Measurements from ENCODE around the gene MAST4.

Gene MAST4

DNA sequence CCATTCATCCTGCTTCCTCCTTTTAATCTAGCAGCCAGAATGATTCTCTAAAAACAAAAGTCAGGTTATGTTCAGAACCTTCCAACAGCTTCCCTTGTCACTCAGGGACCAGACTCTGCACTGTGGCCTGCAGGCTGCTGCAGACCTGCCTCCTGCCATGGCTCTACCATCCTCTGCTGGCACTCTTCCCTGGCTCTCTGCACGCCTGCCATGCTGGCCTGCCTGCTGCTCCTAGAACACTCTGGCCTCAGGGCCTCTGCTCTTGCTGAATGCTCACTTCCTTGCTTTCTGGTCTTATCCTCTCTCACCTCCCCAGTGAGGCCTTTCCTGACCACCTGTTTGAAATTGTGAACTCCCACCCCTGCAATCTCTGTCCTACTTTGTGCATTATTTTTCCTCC is 451.0 kb downstream of the MAST4 start:
- no peak for DNase-seq (ENCODE audit: low spot score)

DNA sequence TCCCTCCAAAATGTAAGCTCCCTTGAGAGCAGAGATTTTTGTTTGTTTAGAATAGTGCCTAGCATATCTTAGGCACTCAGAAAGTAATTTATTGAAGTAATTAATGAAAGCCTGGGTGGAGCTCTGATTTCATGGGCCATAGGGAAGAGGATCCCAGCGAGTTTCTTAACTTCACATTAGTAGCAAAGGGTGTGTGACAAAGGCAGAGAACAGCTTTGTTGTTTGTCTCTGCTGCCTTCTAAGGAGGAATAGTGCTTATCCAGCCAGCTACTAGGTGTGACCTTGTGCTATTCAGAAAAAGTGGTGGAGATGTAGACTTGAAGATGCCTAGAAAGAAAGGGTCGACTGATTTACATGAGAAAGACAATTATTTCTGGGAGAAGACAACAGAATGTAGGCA is 451.4 kb downstream of the MAST4 start:
- no peak for DNase-seq (ENCODE audit: low spot score)

DNA sequence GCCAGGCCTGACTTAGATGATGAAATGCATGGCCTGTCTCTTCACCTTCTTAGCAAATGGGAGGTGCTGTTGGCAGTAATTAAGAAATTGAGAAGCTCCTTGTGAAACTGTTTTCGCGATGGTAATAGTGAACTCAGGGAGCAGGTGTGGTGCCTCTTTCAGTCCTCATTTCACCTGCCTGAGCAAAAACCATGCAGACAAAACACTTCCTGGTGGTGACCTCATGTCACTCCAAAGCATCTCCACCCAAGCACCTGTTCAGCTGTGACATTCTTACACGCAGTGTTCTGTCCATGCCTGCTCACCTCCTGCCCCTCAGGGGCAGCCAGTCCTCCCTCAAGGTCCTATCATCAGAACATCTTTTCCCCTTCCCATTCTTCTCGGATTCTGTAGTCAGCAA is 453.9 kb downstream of the MAST4 start:
- no peak for DNase-seq (ENCODE audit: low spot score)

DNA sequence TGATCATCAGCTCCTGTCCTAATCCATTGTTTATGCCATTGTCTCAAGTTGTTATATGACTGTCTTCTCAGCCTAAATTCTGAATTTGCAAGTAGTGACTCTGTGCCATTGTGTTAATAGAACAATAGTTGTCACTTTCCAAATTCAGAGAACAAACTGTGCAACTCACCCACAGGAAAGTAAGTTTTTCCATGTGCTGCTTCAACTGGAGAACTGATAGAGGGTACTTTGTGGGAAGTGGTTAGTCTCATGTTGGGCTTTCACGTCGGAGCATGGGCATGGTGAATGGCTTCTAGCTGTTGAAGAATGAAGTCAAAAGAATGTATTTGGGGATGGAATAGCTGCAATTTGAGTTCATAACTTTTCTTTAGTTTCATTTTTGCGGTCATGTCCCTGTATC is 454.4 kb downstream of the MAST4 start:
- DNase-seq (ENCODE audit: low spot score), result no peak

DNA sequence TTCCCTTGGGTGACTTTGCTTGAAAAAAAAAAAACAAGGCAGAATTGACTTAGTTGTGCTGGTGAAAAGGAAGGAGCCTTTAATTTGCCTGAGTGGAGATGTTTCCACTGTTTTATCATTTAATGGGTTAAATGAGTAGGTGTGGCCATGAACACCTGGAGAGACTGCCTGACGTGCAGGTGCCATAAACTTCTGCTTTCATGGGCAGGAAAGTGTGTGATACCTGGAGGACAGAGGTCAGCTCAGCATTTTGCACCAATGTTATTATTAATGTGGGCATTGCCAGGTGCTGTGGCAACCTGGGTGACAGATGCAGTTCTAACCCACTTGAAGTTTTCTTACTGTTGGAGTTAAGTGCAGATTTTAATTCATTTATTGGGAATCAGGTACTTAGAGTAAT is 455.0 kb downstream of the MAST4 start:
- DNase-seq (ENCODE audit: low spot score), result no peak

DNA sequence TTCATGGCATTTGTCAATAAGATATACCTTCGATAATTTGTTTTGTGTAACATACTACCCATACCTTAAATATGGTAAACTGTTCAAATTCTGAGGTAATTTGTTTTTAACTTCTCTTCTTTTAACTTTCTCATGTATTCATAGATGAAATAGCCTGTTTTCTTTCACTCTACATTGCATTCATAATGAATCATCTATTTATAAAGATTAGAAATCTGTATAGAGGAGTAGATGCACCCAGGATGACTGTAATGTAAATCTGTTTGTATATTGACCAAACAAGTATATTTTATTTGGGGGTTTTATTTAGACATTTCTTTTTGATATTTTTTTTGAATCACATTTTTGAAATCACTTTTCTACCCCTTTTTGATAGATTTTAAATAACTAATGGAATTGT is 455.8 kb downstream of the MAST4 start:
- DNase-seq (ENCODE audit: low spot score), result no peak

DNA sequence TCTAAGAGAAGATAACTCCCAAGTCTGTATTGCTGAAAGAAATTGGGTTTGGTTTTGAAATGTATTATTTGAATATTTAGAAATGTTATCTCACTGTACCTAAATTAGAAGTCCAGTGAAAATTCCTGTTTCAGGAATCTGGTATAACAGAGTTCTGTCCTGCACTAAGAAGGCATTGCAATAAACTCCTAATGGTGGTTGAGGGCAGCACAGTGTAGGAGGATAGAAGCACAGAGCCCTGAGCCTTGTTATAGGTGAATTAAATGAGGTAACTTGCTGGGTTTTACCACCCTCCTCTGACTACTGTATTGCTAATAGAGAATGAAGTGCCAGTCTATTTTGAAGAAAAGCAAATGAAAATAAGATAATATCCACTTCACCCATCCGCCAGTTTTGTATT is 457.0 kb downstream of the MAST4 start:
- DNase-seq (ENCODE audit: low spot score), result no peak

DNA sequence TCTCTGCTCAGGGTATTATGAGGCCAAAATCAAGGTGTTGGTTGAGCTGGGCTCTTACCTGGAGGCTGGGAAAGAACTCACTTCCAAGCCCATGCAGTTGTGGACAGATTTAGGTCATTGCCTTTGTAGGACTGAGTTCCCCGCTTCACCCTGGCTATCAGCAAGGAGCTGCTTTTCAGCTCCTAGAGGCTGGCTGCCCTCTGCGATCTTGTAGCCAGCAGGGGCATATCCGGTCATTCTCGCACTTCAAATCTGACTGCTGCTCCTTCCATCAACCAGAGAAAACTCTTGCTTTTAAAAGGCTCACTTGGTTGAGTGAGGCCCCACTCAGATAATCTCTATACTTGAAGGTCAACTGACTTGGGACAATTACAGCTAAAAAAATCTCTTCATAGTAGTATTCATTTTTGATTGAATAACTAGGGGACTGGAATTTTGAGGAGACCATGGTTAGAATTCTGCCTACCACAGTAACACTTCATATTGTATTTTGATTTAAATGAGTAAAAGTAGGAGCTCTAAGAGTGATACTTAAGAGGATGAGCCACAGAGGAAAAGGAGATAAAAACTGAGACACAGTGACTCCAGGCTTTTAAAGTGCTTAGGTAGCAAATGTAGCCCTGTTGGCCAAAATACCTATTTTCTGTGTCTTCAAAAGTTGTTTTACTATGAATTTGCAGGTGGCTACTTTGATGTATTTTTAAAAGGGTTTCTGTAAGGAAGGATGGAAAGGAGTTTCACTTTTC is 463.0 kb downstream of the MAST4 start:
- no peak for DNase-seq (ENCODE audit: low spot score)

DNA sequence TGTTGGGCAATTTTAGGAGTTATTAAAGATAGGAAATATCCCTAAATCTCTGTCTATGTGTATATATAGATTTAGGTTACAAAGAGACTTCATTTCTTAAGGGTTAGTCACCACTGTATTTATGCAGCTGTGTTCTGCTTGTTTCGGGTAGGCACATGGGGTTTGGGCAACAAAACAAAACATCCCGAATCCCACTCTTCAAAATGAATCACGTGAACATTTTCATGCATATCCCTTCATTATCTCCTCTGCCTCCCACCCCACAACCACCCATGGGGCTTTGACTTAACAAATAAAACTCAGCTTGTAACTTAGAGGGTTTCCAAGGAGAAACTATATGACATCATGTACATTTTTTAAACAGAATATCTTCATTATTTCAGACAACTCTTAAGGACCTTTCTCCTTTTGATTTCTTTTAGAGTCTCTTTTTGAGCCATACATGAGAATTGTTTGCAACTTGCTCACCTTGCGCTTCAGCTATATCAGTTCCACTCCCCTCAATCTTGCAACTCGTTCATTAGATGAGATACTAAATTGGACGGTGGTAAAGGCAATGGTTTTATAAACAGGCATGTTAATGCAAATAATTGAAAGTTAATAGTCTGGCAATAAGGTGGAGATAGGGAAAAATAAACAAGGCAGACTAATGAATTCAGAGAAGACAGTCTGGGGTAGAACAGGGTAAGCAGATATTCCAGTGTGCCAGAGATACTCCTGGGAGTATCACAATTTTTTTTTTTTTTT is 463.7 kb downstream of the MAST4 start:
- DNase-seq (ENCODE audit: low spot score), result no peak

DNA sequence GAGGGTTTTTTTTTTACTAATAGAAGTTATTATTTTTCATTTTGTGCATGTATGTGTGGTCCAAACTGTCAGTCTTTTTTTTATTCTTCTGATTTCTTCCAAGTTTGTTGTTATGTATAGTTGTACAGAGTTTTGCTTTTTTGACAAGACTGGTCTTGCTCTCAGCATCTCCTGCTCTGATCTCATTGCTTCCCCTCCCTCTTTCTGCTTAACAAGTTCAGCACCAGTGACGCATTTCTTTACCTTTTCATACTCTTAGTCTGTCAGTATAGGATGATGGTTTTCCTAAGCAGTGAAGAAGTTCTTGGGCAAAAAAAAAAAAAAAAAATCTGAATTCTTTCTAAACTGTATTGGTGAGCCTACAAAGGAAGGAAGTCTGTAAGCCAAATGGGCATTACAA is 465.3 kb downstream of the MAST4 start:
- DNase-seq (ENCODE audit: low spot score), result no peak

DNA sequence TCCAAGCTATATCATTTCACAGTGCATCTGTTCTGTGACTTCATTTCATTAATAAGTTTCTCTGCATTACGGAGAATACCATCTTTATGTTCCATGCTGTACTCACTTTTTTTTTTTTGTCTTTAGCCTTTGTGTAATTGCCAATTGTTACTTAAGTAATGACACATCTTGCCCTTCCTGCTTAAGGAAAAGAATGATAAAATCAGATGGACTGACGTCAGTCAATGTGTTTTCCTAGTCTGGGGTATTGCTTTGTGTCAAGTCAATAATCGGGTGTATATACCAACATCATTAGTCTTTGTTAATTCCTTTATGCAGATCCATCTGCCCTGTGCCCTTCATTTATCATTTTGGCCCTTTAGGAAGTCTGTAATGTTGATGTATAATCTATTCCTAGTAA is 466.9 kb downstream of the MAST4 start:
- no peak for DNase-seq (ENCODE audit: low spot score)

DNA sequence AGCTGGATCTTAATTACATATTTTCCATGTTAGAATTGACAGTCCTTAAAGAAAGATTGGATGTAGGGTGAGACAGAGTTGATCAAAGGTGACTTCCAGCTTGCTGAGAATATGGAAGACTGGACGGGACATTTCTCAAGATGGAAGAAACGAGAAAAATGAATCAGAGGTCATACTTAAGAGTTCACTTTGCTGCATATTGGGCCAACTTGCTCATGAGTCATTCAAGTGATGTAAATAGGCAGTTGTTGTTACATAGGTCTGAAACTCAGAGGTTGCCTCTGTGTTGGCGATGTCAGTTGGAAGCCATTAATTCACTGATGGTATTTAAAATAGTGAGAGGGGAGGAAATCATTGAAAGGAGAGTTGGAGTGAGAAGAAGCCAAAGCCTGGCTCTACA is 467.6 kb downstream of the MAST4 start:
- no peak for DNase-seq (ENCODE audit: low spot score)

DNA sequence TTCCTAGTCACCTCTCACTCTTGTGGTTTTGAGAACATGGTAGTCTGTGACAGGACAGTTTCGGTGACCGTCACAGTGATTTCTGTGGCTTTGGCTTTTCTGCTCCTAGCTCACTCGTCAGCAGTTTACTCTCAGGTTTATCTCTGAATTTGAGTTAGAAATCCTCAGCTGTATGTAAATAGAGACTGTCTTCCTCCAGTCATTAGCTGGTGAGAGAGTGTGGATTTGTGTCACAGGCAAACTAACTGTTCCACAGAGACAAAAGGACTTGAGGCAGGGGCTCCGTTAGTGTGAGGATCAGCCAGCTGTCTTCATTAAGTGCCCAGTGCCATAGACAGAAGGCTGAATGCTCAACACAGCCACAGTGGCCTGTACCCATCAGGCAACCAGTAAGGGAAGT is 469.0 kb downstream of the MAST4 start:
- DNase-seq (ENCODE audit: low spot score), result no peak

DNA sequence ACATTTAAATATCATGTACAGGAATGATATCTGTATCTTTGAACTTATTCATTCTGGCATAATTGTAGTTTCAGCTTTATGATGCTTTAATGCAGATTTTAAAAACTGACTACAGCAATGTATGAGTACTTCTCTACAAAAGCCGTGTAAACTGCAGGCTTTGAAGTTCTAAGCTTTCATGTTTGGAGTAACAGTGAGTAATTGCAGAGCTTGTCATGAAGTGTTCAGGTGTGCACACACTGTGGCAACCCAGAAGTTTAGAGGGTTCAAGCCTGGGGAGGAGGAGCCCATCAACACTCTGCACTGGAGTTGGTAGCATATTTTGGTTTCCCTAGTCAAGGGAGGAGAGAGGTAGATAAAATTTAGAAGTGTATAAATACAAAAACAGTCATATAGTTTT is 469.5 kb downstream of the MAST4 start:
- DNase-seq (ENCODE audit: low spot score), result no peak

DNA sequence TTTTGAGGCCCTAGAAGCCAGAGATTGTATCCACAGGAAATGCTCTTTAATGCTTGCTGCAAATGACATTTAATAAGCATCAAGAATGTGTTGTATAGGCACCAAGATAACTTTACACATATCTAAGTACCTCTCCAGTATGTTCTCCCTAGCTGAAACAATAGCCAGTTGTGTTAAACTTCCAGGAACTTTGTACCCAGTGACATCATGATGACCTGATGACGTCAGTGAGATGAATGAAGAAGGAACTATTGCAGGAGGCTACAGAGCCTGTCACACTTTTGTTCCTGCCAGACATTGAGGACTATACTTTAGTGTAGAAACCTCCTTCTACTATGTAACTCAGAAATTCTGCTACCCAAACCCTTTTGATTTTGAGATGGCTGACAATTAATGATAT is 470.6 kb downstream of the MAST4 start:
- no peak for DNase-seq (ENCODE audit: low spot score)

DNA sequence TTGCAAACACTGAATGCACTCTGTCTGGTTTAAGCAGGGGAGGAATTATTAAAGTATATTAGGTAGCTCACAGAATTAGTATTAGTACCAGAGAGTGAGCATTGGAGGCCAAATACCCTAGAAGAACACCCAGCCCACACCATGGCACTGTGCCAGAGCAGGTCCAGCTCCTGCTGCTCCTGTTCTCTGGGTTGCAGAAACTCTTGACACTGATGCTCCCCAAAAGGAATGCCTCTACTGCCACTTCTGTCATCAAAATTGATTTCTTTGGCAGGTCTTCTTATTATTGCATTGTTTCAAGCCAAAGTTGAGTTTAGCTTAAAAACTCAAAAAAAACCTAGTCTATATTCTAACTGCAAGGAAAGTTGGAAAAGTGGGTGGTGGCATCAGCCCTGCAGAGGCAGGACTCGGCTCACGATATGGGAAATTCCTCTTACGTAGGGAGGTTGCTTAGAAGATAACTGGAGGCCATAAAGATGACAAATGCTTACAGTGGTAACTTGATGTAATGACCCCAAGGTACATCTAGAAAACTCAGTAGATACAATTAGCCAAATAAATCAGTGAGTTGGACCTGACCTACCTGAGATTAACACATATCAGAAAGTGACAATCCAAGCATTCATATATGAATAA is 477.0 kb downstream of the MAST4 start:
- no peak for DNase-seq (ENCODE audit: low spot score)

DNA sequence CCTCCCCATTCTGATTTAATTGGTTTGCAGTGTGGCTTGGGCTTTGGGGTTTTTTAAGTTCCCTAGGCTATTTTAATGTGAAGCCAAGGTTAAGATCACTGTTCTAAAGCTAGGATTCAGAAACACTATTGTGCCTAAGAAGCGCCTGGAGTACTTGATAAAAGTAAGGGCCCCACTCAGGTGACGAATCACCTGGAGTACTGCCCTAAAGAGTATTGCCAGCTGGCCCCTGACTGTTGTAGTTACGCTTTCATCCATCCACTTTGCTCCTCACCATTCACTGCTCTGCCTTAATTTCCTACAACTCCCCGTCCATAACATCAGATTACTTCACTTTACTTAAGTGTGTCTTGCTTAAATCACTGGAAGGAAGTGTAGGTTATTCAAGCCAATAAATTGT is 481.1 kb downstream of the MAST4 start:
- DNase-seq (ENCODE audit: low spot score), result no peak

DNA sequence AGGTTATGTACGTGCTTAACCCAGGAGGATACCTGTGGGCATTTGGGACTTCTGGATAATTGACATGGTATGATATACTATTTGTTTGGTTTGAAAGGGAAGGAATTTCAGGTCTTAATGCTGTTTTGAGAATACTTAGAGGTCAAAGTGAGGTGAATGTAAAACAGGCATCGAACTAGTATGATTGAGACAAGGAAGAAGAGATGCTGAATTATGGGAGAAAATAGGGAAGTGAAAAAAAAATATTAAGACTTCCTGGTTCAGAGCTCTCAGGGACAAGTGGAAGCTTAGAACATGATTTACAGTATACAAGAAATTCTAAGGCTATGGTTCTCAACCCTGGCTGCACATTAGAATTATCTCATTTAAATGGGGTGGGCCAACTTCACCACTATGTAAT is 485.1 kb downstream of the MAST4 start:
- DNase-seq (ENCODE audit: low spot score), result no peak

DNA sequence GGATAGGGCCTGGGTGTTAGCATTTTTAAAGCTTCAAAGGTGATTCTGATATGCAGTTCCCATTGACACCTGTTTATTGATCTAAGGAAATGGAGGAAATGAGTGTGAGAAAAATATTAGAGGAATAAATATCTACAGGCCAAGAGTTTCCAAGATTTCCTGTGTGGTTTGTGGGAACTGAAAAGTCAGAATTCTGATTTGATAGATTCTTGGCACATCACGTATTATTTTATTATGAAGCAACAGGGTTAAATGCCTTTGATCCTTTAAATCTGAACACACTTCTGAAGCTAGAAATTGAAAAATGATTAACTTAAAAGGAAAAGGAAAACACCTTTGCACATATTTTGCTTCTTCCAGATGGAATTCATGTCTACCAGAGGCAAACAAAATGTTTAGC is 486.7 kb downstream of the MAST4 start:
- no peak for DNase-seq (ENCODE audit: low spot score)

DNA sequence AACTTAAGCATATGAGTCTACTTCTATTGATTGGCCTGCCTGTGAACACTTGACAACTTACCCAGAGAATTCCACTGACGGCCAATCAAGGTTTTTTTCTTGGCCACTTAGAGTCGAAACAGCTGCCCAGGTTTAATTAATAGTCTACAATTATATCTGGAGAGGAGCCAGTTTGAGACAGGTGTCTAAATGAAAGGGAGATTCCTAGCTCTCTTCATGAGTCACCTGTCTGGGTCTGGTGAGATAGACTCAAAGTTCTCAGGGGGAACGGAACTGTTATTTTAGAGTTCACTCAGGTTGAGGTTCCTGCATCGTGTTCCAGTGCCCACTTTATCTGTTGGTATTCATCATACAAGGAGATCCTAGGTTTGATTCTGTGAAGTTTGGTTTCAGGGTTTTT is 489.4 kb downstream of the MAST4 start:
- no peak for DNase-seq (ENCODE audit: low spot score)

DNA sequence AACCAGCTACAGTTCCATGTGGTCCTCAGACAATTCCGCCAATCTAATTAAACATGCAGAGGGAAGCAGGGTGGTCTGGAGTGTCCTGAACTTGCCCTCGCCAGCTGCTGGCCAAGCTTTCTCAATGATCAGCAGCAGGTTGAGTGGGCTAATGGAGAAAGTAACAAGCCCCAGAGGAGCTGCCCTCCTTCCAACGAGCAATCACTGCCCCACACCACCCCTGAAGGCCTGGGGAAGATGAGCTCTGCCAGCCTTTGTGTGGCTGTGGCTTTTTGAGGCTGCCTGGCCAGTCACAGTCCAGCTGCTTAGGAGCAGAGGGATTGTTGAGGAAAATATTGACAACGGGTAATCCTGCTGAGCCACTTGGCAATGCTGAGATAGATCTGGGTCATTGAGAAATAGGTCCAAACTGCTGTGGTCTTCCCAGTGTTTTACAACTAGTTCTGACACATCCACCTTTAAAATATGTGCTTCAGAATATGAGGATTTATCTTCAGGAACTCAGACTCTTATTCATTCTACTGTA is 493.1 kb downstream of the MAST4 start:
- DNase-seq (ENCODE audit: low spot score), result no peak

DNA sequence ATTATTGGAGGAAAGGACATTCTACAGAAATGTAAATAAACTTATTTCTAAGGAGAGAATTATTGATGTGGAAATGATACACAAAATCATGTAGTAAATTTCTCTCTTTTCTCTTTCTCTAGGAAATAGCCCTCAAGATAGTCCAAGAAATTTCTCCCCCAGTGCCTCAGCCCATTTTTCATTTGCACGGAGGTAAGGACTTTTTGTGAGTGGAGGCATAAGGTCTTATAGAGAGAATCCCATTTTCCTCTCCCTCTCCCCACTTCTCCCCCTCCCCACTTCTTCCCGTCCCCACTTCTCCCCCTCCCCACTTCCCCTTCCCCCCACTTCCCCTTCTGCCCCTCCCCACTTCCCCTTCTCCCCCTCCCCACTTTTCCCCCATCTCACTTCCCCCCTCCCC is 493.8 kb downstream of the MAST4 start:
- DNase-seq (ENCODE audit: low spot score), result no peak

DNA sequence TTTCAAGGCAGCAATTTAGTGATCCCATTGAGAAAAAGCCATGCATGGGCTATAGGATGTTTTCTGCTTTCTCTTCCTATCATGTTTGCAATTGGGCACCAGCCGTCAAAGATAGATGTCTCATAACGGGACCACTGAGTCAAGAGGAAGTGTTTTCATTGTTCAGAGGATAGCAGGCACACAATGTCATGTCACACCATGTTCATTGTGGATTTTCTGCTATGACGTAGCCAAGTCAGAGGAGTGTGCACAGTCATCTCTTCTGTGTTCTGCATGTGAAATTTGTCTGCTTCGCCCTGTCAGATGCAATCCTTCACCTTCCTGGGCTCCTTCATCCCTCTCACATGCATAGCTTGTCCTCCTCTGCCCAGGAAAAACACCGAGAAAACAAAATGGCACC is 494.4 kb downstream of the MAST4 start:
- no peak for DNase-seq (ENCODE audit: low spot score)
